Hepatocyte (in vitro differentiated cells): Measurements from ENCODE around the gene STEAP2.

Source experiments
- CTCF ChIP-seq: fragments of 200-600 bp; sonication (generic); IDR thresholded peaks from 2 replicates; pipeline ENCODE4 v1.5.1; 2016; ENCODE audit warnings: antibody characterized with exemption, mild to moderate bottlenecking; ENCODE audit not compliant: poor library complexity
- EZH2phosphoT487 ChIP-seq: fragments of 200-600 bp; sonication (generic); IDR thresholded peaks from one replicate; pipeline ENCODE4 v1.6.1; 2018; ENCODE audit warnings: antibody characterized with exemption, mild to moderate bottlenecking, low read depth, moderate library complexity; ENCODE audit not compliant: unreplicated experiment, severe bottlenecking

GRCh38 chr7:90190995-90191394 lies 20.5 kb upstream of the STEAP2 start:
- no peak for TF ChIP-seq CTCF
- TF ChIP-seq EZH2phosphoT487, result no peak
